NCI-H82 (cell line): ENCODE measurements around the gene MMP3.

Source experiments
- DNase-seq: peaks from one replicate; lab custom pipeline; 2025; lab: John Stamatoyannopoulos, UW

The MMP3 gene

GRCh38 chr11:102831489-102832440 is 11.6 kb downstream of the MMP3 start:
- no peak for DNase-seq

GRCh38 chr11:102831128-102831488 is 12.3 kb downstream of the MMP3 start:
- DNase-seq: no peak

- no peak for DNase-seq
Measured at GRCh38 chr11:102830001-102830727, 13.2 kb downstream of the MMP3 start.

- peak; percentile 56 for DNase-seq
Measured at GRCh38 chr11:102829316-102830000, 14.0 kb downstream of the MMP3 start.

GRCh38 chr11:102824556-102824955 is 18.9 kb downstream of the MMP3 start:
- DNase-seq: no peak

- DNase-seq: no peak
Measured at GRCh38 chr11:102819491-102819890, 23.9 kb downstream of the MMP3 start.

GRCh38 chr11:102813484-102813883 is 29.9 kb downstream of the MMP3 start:
- no peak for DNase-seq

GRCh38 chr11:102812188-102812587 is 31.2 kb downstream of the MMP3 start:
- DNase-seq: no peak

GRCh38 chr11:102810950-102811660 is 32.3 kb downstream of the MMP3 start:
- DNase-seq: peak; percentile 34

- DNase-seq: no peak
Measured at GRCh38 chr11:102809971-102810370, 33.4 kb downstream of the MMP3 start.

- peak; percentile 6 for DNase-seq
Measured at GRCh38 chr11:102807921-102808320, 35.5 kb downstream of the MMP3 start.

GRCh38 chr11:102806296-102806695 is 37.1 kb downstream of the MMP3 start:
- no peak for DNase-seq

GRCh38 chr11:102802341-102802740 is 41.1 kb downstream of the MMP3 start:
- no peak for DNase-seq

- no peak for DNase-seq
Measured at GRCh38 chr11:102800767-102801166, 42.6 kb downstream of the MMP3 start.

- no peak for DNase-seq
Measured at GRCh38 chr11:102799681-102800340, 43.6 kb downstream of the MMP3 start.

- DNase-seq: no peak
Measured at GRCh38 chr11:102798012-102798746, 45.2 kb downstream of the MMP3 start, which contains the start of gene MMP1. TSS of gene MMP1 (minus strand) at chr11:102798160. CDS start at chr11:102798092, 68 bp downstream.

- peak; percentile 83 for DNase-seq
Measured at GRCh38 chr11:102794382-102794781, 49.0 kb downstream of the MMP3 start.

- DNase-seq: peak; percentile 92
Measured at GRCh38 chr11:102793677-102794290, 49.6 kb downstream of the MMP3 start.

GRCh38 chr11:102792604-102793003 is 50.8 kb downstream of the MMP3 start:
- peak; percentile 18 for DNase-seq
